Measurements from ENCODE around the gene NADK.
"Not testable (repeated sequence)": the region's sequence is repeated elsewhere in the genome, so short reads cannot be mapped to it uniquely, and the experiment has no call there.

The NADK gene

DNA sequence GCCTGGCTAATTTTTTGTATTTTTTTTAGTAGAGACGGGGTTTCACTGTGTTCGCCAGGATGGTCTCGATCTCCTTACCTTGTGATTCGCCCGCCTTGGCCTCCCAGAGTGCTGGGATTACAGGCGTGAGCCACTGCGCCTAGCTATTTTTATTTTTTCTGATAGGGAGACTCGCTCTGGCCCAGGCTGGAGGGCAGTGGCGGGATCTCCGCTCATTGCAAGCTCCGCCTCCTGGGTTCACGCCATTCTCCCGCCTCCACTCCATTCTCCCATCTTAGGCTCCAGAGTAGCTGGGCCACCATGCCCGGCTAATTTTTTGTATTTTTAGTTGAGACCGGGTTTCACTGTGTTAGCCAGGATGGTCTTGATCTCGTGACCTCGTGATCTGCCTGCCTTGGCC lies 52.2 kb downstream of the NADK start:
- Mint-ChIP-seq H3K4me3 (peak overlapping the region; percentile 77), H3K27ac (peak overlapping the region; percentile 54), H3K4me1 (ENCODE audit: low read depth) (peaks cover 20% of the 10 kb centered on the region)
- H3K9me3 Mint-ChIP-seq (ENCODE audit: low read depth); H3K36me3 Mint-ChIP-seq; H3K27me3 Mint-ChIP-seq: not testable (repeated sequence)

DNA sequence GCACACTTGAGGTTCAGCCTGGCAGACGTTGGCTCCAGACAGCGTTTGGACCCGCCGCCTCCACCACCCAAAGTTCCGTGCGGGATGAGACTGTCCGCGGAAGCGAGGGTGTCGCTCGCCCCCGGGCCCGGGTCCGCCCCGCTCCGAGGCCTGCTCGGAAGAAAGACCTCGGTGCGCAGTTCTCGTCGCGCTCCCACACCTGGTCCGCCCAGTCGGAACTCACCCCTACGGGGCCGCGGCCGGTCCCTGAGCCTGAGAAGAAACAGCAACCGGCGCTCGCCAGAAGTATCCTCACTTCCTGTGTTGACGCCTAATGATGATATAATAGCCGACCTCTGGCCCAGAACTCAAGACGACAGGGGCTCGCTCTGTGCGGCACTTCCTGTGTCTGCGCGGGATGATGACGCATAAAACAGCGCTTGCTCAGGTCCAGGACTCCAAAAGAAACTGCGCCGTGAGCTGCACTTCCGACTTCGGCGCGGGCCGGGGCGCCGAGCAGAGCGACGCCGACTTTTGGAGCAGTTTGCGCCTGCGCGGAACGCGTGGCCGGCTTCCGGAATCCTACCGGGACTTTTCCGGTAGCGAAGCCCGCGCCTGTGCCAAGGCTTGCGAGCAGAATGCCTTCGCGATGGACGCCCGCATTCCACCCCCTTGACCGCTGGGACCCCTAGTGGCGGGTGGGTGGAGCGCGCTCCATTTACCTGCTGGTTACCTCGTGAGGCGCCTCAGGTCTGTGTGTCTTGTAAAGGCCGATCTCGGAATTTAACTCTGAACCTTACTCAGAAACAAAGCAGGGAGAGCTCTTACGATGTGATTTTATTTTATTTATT lies 54.0 kb downstream of the NADK start, which contains the start of gene CDK11A:
Gene CDK11A, minus strand, starts transcription at position 323 of the 830 bp plus-strand sequence. CDS start 1,539 bp downstream, outside the sequence.
- H3K9me3 Mint-ChIP-seq (ENCODE audit: low read depth); H3K27me3 Mint-ChIP-seq; H3K36me3 Mint-ChIP-seq: not testable (repeated sequence)
- H3K27ac Mint-ChIP-seq: peak within 1 kb of the TSS; percentile 96
- peaks cover 20% of the 10 kb centered on the region for H3K4me1 Mint-ChIP-seq (ENCODE audit: low read depth)
- peak within 1 kb of the TSS; percentile 92 for H3K4me3 Mint-ChIP-seq

DNA sequence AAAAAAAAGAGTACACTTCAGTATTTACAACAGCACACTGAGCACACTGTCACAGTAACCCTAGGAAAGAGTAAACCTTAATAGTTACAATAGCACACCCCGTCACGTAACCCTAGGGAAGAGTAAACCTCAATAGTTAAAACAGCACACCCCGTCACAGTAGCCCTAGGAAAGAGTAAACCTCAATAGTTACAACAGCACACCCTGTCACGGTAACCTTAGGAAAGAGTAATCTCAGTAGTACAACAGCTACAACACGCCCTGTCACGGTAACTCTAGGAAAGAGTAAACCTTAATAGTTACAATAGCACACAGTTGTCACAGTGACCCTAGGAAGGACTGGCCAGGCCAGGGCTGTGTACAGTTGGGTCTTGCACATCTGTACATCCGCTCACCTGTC lies 57.1 kb downstream of the NADK start:
- no peaks in the 10 kb centered on the region for H3K9me3 Mint-ChIP-seq (ENCODE audit: low read depth)
- peaks cover 12% of the 10 kb centered on the region for H3K4me1 Mint-ChIP-seq (ENCODE audit: low read depth)
- H3K36me3 Mint-ChIP-seq: peaks cover 5% of the 10 kb centered on the region
- H3K27ac Mint-ChIP-seq: peak overlapping the region; percentile 41
- no peaks in the 10 kb centered on the region for H3K27me3 Mint-ChIP-seq
- no peak overlapping the region for H3K4me3 Mint-ChIP-seq

DNA sequence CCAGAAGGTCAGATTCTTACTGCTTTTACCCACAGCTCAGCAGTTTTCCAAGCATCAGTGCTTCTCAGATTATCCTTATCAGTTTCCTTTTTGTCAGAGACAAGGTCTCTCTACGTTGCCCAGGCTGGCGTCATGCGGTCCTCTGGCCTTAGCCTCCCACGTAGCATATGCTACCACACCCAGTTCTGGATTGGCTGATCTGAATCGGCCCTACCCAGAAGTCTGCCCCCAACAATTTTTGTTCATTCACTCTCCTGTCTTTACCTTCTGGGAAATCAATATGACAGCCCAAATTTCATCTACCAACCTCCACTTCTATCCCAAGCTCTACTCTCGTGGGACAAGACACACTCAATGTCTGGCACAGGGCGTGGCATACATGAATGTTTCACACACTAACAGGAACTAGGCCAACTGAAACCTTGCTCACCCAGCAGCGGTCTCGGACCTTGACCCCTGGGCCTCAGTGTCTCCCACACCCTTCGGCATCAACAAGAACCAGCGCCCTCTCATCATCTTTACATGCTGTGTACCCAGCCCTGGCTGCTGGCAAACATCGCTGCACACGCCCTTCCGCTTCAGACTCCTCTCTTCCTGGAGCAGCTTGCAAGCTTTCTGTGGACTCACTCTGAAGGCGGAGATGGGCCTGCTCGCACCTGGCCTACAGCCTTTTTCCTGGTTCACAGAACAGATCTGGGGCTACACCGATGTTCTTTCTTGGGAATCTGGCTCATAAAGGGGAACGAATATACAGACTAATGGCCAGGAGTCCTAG lies 63.0 kb downstream of the NADK start:
- H3K36me3 Mint-ChIP-seq; H3K4me3 Mint-ChIP-seq; H3K9me3 Mint-ChIP-seq (ENCODE audit: low read depth); H3K27ac Mint-ChIP-seq; H3K27me3 Mint-ChIP-seq; H3K4me1 Mint-ChIP-seq (ENCODE audit: low read depth): not testable (repeated sequence)

DNA sequence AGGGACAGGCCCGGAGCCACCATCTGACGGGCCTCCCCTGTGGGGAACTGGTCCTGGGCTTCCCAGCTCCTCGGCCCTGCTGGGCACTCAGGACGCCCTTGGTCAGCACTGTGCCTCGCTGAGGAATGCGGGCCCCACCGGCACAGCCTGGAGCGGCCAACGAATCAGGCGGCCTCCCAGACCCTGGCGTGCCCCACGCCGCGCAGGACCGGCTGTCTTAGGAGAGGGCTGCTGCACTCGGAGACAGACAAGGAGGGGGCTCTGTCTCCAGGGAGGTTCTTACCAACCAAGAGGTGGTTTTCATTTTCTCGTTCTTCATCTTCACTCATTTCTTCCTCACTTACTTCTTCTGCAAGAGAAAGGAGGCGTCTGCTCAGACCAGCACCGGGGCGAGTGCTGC lies 70.4 kb downstream of the NADK start:
- not testable (repeated sequence) for H3K9me3 Mint-ChIP-seq (ENCODE audit: low read depth); H3K27ac Mint-ChIP-seq; H3K36me3 Mint-ChIP-seq; H3K4me1 Mint-ChIP-seq (ENCODE audit: low read depth); H3K4me3 Mint-ChIP-seq; H3K27me3 Mint-ChIP-seq

DNA sequence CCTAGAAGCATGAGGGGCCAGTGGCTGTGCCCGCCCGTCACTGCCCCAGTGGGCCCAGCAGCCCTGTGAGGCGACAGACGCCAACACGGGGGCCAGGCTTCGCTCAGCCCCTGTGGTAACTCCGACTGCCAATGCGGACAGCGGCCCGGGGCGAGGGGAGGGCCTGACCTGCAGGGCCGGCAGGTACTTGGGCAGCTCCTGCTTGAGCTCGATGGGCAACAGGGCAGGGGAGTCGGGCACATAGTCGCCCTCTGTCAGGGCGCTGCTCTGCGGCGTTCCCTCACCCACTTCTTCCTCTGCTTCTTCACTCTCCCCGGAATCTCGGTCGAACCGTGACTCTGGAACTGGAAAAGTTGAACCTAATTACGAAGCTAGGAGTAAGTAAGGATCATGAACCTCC lies 71.0 kb downstream of the NADK start:
- H3K27ac Mint-ChIP-seq; H3K36me3 Mint-ChIP-seq; H3K4me3 Mint-ChIP-seq; H3K27me3 Mint-ChIP-seq; H3K9me3 Mint-ChIP-seq (ENCODE audit: low read depth); H3K4me1 Mint-ChIP-seq (ENCODE audit: low read depth): not testable (repeated sequence)

DNA sequence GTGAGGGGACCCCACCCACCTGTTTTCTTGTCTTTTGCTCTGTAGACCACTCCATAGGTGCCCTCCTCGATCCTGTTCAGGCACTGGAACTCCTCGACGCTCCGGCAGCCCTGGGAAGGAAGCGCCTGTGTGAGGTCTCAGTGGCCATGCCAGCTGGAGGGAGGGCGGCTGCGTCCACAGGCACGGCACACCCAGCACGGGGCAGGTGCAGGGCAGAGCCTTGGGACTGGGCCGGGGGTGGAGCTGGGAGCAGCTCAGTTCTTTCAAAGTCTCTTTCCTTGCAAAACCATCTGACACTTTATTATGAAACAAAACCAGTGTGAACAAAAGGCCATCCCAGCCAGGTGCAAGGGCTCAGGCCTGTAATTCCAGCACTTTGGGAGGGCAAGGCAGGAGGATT lies 72.6 kb downstream of the NADK start:
- not testable (repeated sequence) for H3K27ac Mint-ChIP-seq; H3K4me3 Mint-ChIP-seq; H3K9me3 Mint-ChIP-seq (ENCODE audit: low read depth); H3K36me3 Mint-ChIP-seq; H3K27me3 Mint-ChIP-seq; H3K4me1 Mint-ChIP-seq (ENCODE audit: low read depth)

DNA sequence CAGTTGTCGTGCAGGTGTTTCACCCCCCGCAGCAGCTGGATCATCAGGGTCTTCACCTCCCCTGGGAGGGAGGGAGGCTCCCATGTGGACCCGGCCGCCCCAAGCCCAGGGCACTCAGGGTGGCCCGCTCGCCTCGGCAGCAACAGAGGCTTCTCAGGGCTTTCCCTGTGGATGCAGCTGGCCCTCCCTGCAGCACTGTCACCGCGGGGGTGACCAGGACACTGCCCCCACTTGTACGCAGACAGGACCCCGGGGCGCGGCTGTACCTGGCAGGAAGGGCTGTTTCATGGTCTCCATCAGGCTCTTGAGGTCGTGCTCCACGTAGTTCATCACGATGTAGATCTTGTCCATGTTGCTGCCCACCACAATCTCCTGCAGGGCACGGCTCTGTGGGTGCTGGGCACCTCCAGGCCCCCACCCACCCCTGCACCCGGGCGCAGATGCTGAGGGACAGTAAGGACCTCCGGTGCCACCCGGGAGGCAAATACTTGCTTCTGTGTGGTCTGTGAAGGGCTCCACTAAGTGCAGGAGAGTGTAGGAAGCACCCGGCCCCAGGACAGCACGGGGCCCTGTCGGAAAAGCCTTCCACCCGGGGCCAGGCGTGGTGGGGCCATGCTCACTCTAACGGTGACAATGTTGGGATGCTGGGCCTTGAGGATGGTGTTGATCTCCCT lies 73.8 kb downstream of the NADK start:
- H3K9me3 Mint-ChIP-seq (ENCODE audit: low read depth); H3K36me3 Mint-ChIP-seq; H3K27ac Mint-ChIP-seq; H3K4me3 Mint-ChIP-seq; H3K4me1 Mint-ChIP-seq (ENCODE audit: low read depth); H3K27me3 Mint-ChIP-seq: not testable (repeated sequence)

DNA sequence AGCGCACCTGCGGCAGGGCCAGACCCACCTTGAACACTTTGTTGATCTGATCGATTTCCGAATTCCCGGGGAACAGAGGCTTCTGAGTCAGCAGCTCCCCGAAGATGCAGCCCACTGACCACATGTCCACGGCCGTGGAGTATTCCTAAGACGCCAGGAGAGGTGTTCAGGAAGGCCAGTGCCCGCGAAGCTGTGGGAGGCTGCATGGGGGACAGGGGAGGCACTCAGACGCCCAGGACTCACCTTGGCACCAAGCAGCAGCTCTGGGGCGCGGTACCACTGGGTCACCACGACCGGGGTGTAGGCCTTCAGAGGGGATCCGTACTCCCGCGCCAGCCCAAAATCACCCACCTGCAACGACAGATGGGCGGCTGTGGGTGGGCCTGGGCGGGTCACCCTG lies 74.5 kb downstream of the NADK start:
- Mint-ChIP-seq H3K9me3 (ENCODE audit: low read depth) (no peaks in the 10 kb centered on the region), H3K4me1 (ENCODE audit: low read depth) (no peaks in the 10 kb centered on the region), H3K27ac (no peak overlapping the region), H3K4me3 (no peak overlapping the region), H3K36me3 (no peaks in the 10 kb centered on the region), H3K27me3 (no peaks in the 10 kb centered on the region)

DNA sequence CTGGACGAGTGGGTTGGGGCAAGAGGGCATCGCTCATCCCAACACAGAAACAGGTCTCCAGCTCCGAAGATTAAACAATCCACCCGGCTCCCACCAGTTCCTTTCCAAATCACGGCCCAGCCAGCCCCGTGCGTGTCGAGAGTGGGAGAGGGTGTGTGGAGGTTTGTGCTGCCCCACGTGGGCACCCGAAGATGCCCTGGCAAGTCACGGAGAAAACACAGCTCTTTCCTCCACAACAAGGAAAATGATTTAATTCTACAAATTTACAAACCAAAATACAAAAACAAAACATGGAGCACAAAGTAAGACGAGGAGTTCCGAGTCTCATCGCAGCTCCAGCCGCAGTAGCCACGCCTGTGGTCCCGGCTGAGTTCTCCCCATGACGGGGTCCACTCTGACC lies 75.8 kb downstream of the NADK start:
- not testable (repeated sequence) for H3K4me1 Mint-ChIP-seq (ENCODE audit: low read depth); H3K9me3 Mint-ChIP-seq (ENCODE audit: low read depth); H3K36me3 Mint-ChIP-seq; H3K4me3 Mint-ChIP-seq; H3K27ac Mint-ChIP-seq; H3K27me3 Mint-ChIP-seq

Measured in activated naive CD8-positive, alpha-beta T cell (primary cell).